CD4-positive, alpha-beta T cell treated with Interferon alpha-2 for 1 hour (primary cell): Measurements from ENCODE around the gene CEP170B.
"Not testable (repeated sequence)": the region's sequence is repeated elsewhere in the genome, so short reads cannot be mapped to it uniquely, and the experiment has no call there.

Experiments
- DNase-seq, 2 donors: peaks; one replicate each; pipeline ENCODE4 v3.0.0-alpha.2; 2020 to 2022

The CEP170B gene

GRCh38 chr14:104919152-104919992 is 54.3 kb downstream of the CEP170B start:
- not testable (repeated sequence) for DNase-seq

- DNase-seq = no peak
Measured at GRCh38 chr14:104919993-104920315, 54.9 kb downstream of the CEP170B start.

GRCh38 chr14:104923640-104924420 is 58.8 kb downstream of the CEP170B start:
- DNase-seq = no peak

- DNase-seq = peak in 1 of 2 donors; percentile 22
Measured at GRCh38 chr14:104924421-104925213, 59.5 kb downstream of the CEP170B start, which contains the start of gene PLD4. PLD4 (plus strand) TSS chr14:104924879; CDS start chr14:104927141, 2,262 bp downstream.

- DNase-seq = no peak
Measured at GRCh38 chr14:104925214-104925854, 60.3 kb downstream of the CEP170B start.

- DNase-seq = no peak
Measured at GRCh38 chr14:104925855-104926609, 61.0 kb downstream of the CEP170B start.

- DNase-seq = peak; percentile 8 to 57
Measured at GRCh38 chr14:104926619-104927431, 61.8 kb downstream of the CEP170B start.

GRCh38 chr14:104927432-104927816 is 62.4 kb downstream of the CEP170B start:
- DNase-seq = no peak

- DNase-seq = no peak
Measured at GRCh38 chr14:104927901-104928300, 62.8 kb downstream of the CEP170B start.

- no peak for DNase-seq
Measured at GRCh38 chr14:104928391-104929133, 63.5 kb downstream of the CEP170B start.

GRCh38 chr14:104929268-104930230 is 64.5 kb downstream of the CEP170B start:
- DNase-seq = no peak

GRCh38 chr14:104930526-104931303 is 65.6 kb downstream of the CEP170B start:
- no peak for DNase-seq

GRCh38 chr14:104931304-104931770 is 66.3 kb downstream of the CEP170B start:
- DNase-seq = no peak

- DNase-seq = no peak
Measured at GRCh38 chr14:104931771-104932675, 67.0 kb downstream of the CEP170B start.

GRCh38 chr14:104932676-104933631 is 67.9 kb downstream of the CEP170B start:
- peak; percentile 79 to 87 for DNase-seq
